Caco-2 (cell line): ENCODE results near the gene TMEM132C. TPM values are rescaled to one million over a fixed set of nuclear protein-coding genes. Genes with fewer than 3 reads are reported as not detected.

Experiments used
- BruUV-seq: library from RNA; stranded (reverse); fragments of 400-500 nt; replicated peaks from 2 replicates; lab custom pipeline; 2021; lab: Mats Ljungman, UMichigan
- CTCF ChIA-PET: fragments of 300-600 bp; sonication (Branson Sonifier 250); formaldehyde crosslinking; loops from one replicate; lab custom pipeline; 2022; ENCODE audit warnings: antibody characterized with exemption; lab: Charles Lee
- POLR2A ChIA-PET: fragments of 300-600 bp; sonication (Branson Sonifier 250); formaldehyde crosslinking; loops from one replicate; lab custom pipeline; 2022; ENCODE audit warnings: antibody characterized with exemption; lab: Charles Lee
- DNase-seq, 2 experiments: peaks; one replicate each; pipeline versions ENCODE4 v3.0.0 to v3.0.0-alpha.2; 2020 to 2022
- H3K27me3 ChIP-seq: replicated peaks from 2 replicates; pipeline ENCODE4 v1.6.0; 2011; ENCODE audit warnings: low read length; ENCODE audit not compliant: control insufficient read depth, insufficient read depth
- H3K36me3 ChIP-seq: 2 replicates; pipeline ENCODE4 v1.5.1; 2011; ENCODE audit warnings: low read length; ENCODE audit not compliant: control insufficient read depth, insufficient read depth
- H3K4me1 ChIP-seq: fragments of 250-450 bp; sonication (Bioruptor Pico); 2 replicates; pipeline ENCODE4 v1.5.1; 2020; ENCODE audit warnings: mild to moderate bottlenecking
- H3K4me3 ChIP-seq: 2 replicates; pipeline ENCODE4 v1.5.1; 2011; ENCODE audit warnings: low read depth, mild to moderate bottlenecking, control low read depth, low read length
- H3K9me3 ChIP-seq: fragments of 250-450 bp; sonication (Bioruptor Pico); 2 replicates; pipeline ENCODE4 v1.5.1; 2020; ENCODE audit warnings: mild to moderate bottlenecking, moderate library complexity
- H3K27ac Mint-ChIP-seq: one replicate; pipeline ENCODE4 v1.8.0; 2022; ENCODE audit warnings: mixed read lengths; ENCODE audit not compliant: unreplicated experiment
- H3K27me3 Mint-ChIP-seq: one replicate; pipeline ENCODE4 v1.8.0; 2022; ENCODE audit warnings: mixed read lengths; ENCODE audit not compliant: insufficient read depth, unreplicated experiment
- H3K36me3 Mint-ChIP-seq: one replicate; pipeline ENCODE4 v1.8.0; 2022; ENCODE audit warnings: mild to moderate bottlenecking, mixed read lengths; ENCODE audit not compliant: insufficient read depth, unreplicated experiment
- H3K4me1 Mint-ChIP-seq: one replicate; pipeline ENCODE4 v1.8.0; 2022; ENCODE audit warnings: low read depth, mixed read lengths; ENCODE audit not compliant: unreplicated experiment
- H3K4me3 Mint-ChIP-seq: one replicate; pipeline ENCODE4 v1.8.0; 2022; ENCODE audit warnings: mild to moderate bottlenecking, moderate library complexity, mixed read lengths; ENCODE audit not compliant: unreplicated experiment
- H3K9me3 Mint-ChIP-seq: one replicate; pipeline ENCODE4 v1.8.0; 2022; ENCODE audit warnings: mixed read lengths; ENCODE audit not compliant: unreplicated experiment
- intact Hi-C: fragments of 100-400 bp; cut with micrococcal nuclease; formaldehyde crosslinking; loops from one replicate; pipeline ENCODE4 v1.10.0; 2022; ENCODE audit not compliant: unreplicated experiment
- total RNA-seq: library from RNA; stranded (reverse); gene quantifications from 2 replicates; pipeline ENCODE4 v1.2.3, GENCODE V29; 2022
- TF ChIP-seq, protein P1 (sequence below), 2 experiments: fragments of 200-600 bp in 1 of 2; IDR thresholded peaks; 1 replicate in 1 of 2; 2 replicates in 1 of 2; pipeline versions ENCODE4 v1.5.1 to v1.8.0; 2011 to 2022; ENCODE audit warnings: antibody characterized with exemption in 1 of 2, control low read depth in 1 of 2, inconsistent platforms in 1 of 2, low read depth in 1 of 2, low read length in 1 of 2, mild to moderate bottlenecking in 1 of 2, moderate library complexity in 1 of 2; ENCODE audit not compliant: insufficient read depth in 1 of 2, severe bottlenecking in 1 of 2, unreplicated experiment in 1 of 2

The TMEM132C gene
- total RNA-seq, 1 experiment from 2014 or later = not detected

DNA sequence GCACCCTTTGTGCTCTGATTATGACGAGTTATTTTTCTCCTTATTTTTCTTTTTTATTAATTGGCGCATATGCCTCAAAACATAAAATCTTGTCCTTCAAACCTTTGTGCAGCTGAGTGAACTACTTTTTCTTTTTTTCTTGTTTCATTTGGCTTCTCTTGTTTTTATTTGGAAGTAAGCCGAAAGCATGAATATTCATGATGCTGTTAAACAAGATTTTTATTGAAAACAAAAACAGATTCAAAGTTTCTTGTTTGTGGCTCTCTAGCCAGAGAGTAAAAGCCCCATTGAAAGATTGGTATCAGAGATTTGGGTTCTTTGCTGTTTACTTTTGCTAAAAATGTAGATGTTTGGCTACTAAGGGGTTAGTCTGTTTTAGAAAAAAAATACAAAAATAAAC, 183.8 kb downstream of the TMEM132C start:
- DNase-seq = no peak
- TF ChIP-seq, protein P1, sequence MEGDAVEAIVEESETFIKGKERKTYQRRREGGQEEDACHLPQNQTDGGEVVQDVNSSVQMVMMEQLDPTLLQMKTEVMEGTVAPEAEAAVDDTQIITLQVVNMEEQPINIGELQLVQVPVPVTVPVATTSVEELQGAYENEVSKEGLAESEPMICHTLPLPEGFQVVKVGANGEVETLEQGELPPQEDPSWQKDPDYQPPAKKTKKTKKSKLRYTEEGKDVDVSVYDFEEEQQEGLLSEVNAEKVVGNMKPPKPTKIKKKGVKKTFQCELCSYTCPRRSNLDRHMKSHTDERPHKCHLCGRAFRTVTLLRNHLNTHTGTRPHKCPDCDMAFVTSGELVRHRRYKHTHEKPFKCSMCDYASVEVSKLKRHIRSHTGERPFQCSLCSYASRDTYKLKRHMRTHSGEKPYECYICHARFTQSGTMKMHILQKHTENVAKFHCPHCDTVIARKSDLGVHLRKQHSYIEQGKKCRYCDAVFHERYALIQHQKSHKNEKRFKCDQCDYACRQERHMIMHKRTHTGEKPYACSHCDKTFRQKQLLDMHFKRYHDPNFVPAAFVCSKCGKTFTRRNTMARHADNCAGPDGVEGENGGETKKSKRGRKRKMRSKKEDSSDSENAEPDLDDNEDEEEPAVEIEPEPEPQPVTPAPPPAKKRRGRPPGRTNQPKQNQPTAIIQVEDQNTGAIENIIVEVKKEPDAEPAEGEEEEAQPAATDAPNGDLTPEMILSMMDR (IDR thresholded peaks at IDR 0.05; ENCODE audit: insufficient read depth in 1 of 2, low read depth in 1 of 2, low read length in 1 of 2, severe bottlenecking in 1 of 2, unreplicated experiment in 1 of 2) = no peak
- Mint-ChIP-seq H3K36me3 (no peaks in the 10 kb centered on the region), H3K27me3 (no peaks in the 10 kb centered on the region), H3K4me3 (no peak overlapping the region), H3K4me1 (no peaks in the 10 kb centered on the region), H3K27ac (no peak overlapping the region), H3K9me3 (no peaks in the 10 kb centered on the region)
- Histone ChIP-seq H3K4me3 (no peak overlapping the region), H3K9me3 (no peaks in the 10 kb centered on the region), H3K4me1 (no peaks in the 10 kb centered on the region), H3K36me3 (no peaks in the 10 kb centered on the region), H3K27me3 (no peaks in the 10 kb centered on the region; the same call in 1 of the 2 replicates)
- no TSS peak for BruUV-seq
- ChIA-PET CTCF (no interaction called here), POLR2A (no interaction called here)
- intact Hi-C loops = no loop called here

GRCh38 chr12:128455851-128456250, 188.9 kb downstream of the TMEM132C start:
- Histone ChIP-seq H3K4me1 (no peaks in the 10 kb centered on the region), H3K36me3 (no peaks in the 10 kb centered on the region), H3K27me3 (no peaks in the 10 kb centered on the region; the same call in 1 of the 2 replicates), H3K9me3 (no peaks in the 10 kb centered on the region), H3K4me3 (no peak overlapping the region)
- no peaks in the 10 kb centered on the region for H3K9me3 Mint-ChIP-seq
- CTCF ChIA-PET = no interaction called here
- no peaks in the 10 kb centered on the region for H3K36me3 Mint-ChIP-seq
- no peak overlapping the region for H3K4me3 Mint-ChIP-seq
- no peak for DNase-seq
- BruUV-seq = no TSS peak
- TF ChIP-seq, protein P1 (IDR thresholded peaks at IDR 0.05; ENCODE audit: insufficient read depth in 1 of 2, low read depth in 1 of 2, low read length in 1 of 2, severe bottlenecking in 1 of 2, unreplicated experiment in 1 of 2) = no peak
- no peak overlapping the region for H3K27ac Mint-ChIP-seq
- no peaks in the 10 kb centered on the region for H3K4me1 Mint-ChIP-seq
- POLR2A ChIA-PET = no interaction called here
- intact Hi-C loops = no loop called here
- H3K27me3 Mint-ChIP-seq = peaks cover 2% of the 10 kb centered on the region

- H3K4me1 ChIP-seq = no peaks in the 10 kb centered on the region
- no peak for DNase-seq
- no peaks in the 10 kb centered on the region; the same call in 1 of the 2 replicates for H3K27me3 ChIP-seq
- ChIA-PET POLR2A (no interaction called here), CTCF (interaction anchor here (0.7 kb wide), 1 partner anchor 296 kb away, joined by 3 read pairs; no protein-coding TSS in a partner anchor)
- H3K9me3 ChIP-seq = no peaks in the 10 kb centered on the region
- Mint-ChIP-seq H3K4me3 (no peak overlapping the region), H3K9me3 (no peaks in the 10 kb centered on the region), H3K27me3 (peaks cover 2% of the 10 kb centered on the region), H3K36me3 (no peaks in the 10 kb centered on the region), H3K27ac (no peak overlapping the region), H3K4me1 (no peaks in the 10 kb centered on the region)
- no peak overlapping the region for H3K4me3 ChIP-seq
- H3K36me3 ChIP-seq = no peaks in the 10 kb centered on the region
- intact Hi-C loops = no loop called here
- BruUV-seq = no TSS peak
- TF ChIP-seq, protein P1 (IDR thresholded peaks at IDR 0.05; ENCODE audit: insufficient read depth in 1 of 2, low read depth in 1 of 2, low read length in 1 of 2, severe bottlenecking in 1 of 2, unreplicated experiment in 1 of 2) = no peak
These were observed 190.0 kb downstream of the TMEM132C start for GRCh38 chr12:128456922-128457321.
